ENCODE results near the gene CCL8. TPM values are rescaled to one million over a fixed set of nuclear protein-coding genes. Genes with fewer than 3 reads are reported as not detected.

CCL8 gene
- total and polyA plus RNA-seq, 3 donors from 2014 or later = 0.39 to 5.0 (median 0.56) TPM

- no peaks in the 10 kb centered on the region for H3K36me3 ChIP-seq (ENCODE audit: low read depth, missing control alignments)
- WGBS, 2 donors = 42 to 48% methylated on average over 7 to 8 of the region's 8 CpGs
- intact Hi-C loops (cut with DNase I; ENCODE audit: low total_unique reads) = loop anchor here (5.0 kb wide), 1 partner anchor 159 kb away; no protein-coding TSS in a partner anchor
- peak; percentile 94 to 95 (median 94) for TF ChIP-seq CTCF (IDR thresholded peaks at IDR 0.05)
- no peak for TF ChIP-seq POLR2A (IDR thresholded peaks at IDR 0.05)
- H3K9me3 ChIP-seq = no peaks in the 10 kb centered on the region
- H3K4me3 ChIP-seq = no peak overlapping the region
- no peaks in the 10 kb centered on the region for H3K27me3 ChIP-seq
- no peaks in the 10 kb centered on the region for H3K4me1 ChIP-seq
- peak; percentile 93 for DNase-seq
- no peak overlapping the region for H3K27ac ChIP-seq
These were observed 42.3 kb downstream of the CCL8 start for GRCh38 chr17:34361478-34362061.

- Histone ChIP-seq H3K4me1 (no peaks in the 10 kb centered on the region), H3K36me3 (ENCODE audit: low read depth, missing control alignments) (no peaks in the 10 kb centered on the region), H3K9me3 (no peaks in the 10 kb centered on the region), H3K27ac (no peak within 1 kb of the TSS), H3K27me3 (no peaks in the 10 kb centered on the region), H3K4me3 (no peak within 1 kb of the TSS)
- intact Hi-C loops (cut with DNase I; ENCODE audit: low total_unique reads) = loop anchor here (5.0 kb wide), 1 partner anchor 161 kb away; no protein-coding TSS in a partner anchor
- no peak for TF ChIP-seq POLR2A (IDR thresholded peaks at IDR 0.05)
- TF ChIP-seq CTCF (IDR thresholded peaks at IDR 0.05) = no peak
- WGBS, 2 donors = 65 to 86% methylated on average over 5 of the region's 5 CpGs
- no peak for DNase-seq
These were observed 44.0 kb downstream of the CCL8 start, which contains the start of gene CCL1 for GRCh38 chr17:34363183-34363661. Gene CCL1, minus strand, starts transcription at chr17:34363233. Its CDS starts 72 bp downstream, at chr17:34363161.

GRCh38 chr17:34364751-34365150 is 45.5 kb downstream of the CCL8 start:
- intact Hi-C loops (cut with DNase I; ENCODE audit: low total_unique reads) = loop anchor here (5.0 kb wide), 1 partner anchor 162 kb away; no protein-coding TSS in a partner anchor
- Histone ChIP-seq H3K4me3 (no peak overlapping the region), H3K27me3 (no peaks in the 10 kb centered on the region), H3K9me3 (no peaks in the 10 kb centered on the region), H3K36me3 (ENCODE audit: low read depth, missing control alignments) (no peaks in the 10 kb centered on the region), H3K4me1 (no peaks in the 10 kb centered on the region), H3K27ac (no peak overlapping the region)
- no peak for DNase-seq
- WGBS, 2 donors = 87 to 94% methylated on average over 2 of the region's 2 CpGs
- TF ChIP-seq CTCF (IDR thresholded peaks at IDR 0.05) = no peak
- TF ChIP-seq POLR2A (IDR thresholded peaks at IDR 0.05) = no peak

GRCh38 chr17:34365340-34365739 is 46.1 kb downstream of the CCL8 start:
- no peaks in the 10 kb centered on the region for H3K36me3 ChIP-seq (ENCODE audit: low read depth, missing control alignments)
- no peak overlapping the region for H3K27ac ChIP-seq
- no peaks in the 10 kb centered on the region for H3K9me3 ChIP-seq
- no peaks in the 10 kb centered on the region for H3K4me1 ChIP-seq
- 70 to 75% methylated on average over 2 of the region's 2 CpGs for WGBS, 2 donors
- no peaks in the 10 kb centered on the region for H3K27me3 ChIP-seq
- TF ChIP-seq POLR2A (IDR thresholded peaks at IDR 0.05) (no peak), CTCF (IDR thresholded peaks at IDR 0.05) (no peak)
- no peak overlapping the region for H3K4me3 ChIP-seq
- no peak for DNase-seq
- intact Hi-C loops (cut with DNase I; ENCODE audit: low total_unique reads) = no loop called here

- no peaks in the 10 kb centered on the region for H3K9me3 ChIP-seq
- DNase-seq = no peak
- intact Hi-C loops (cut with DNase I; ENCODE audit: low total_unique reads) = no loop called here
- H3K4me1 ChIP-seq = no peaks in the 10 kb centered on the region
- H3K27me3 ChIP-seq = no peaks in the 10 kb centered on the region
- TF ChIP-seq CTCF (IDR thresholded peaks at IDR 0.05) = no peak
- TF ChIP-seq POLR2A (IDR thresholded peaks at IDR 0.05) = no peak
- WGBS, 2 donors = 27 to 43% methylated on average over 1 of the region's 1 CpG
- no peak overlapping the region for H3K27ac ChIP-seq
- H3K4me3 ChIP-seq = no peak overlapping the region
- H3K36me3 ChIP-seq (ENCODE audit: low read depth, missing control alignments) = no peaks in the 10 kb centered on the region
These were observed 46.8 kb downstream of the CCL8 start for GRCh38 chr17:34366010-34366409.

All from testis (tissue), 3 donors.